IPS-NIHi11 (cell line): Measurements from ENCODE around the gene C1orf232.

ENCODE experiments used
- DNase-seq: peaks from one replicate; pipeline ENCODE4 v3.0.0; 2012; ENCODE audit warnings: mixed read lengths, low spot score

C1orf232 gene

GRCh38 chr1:26177182-26177684, 8.5 kb upstream of the C1orf232 start, which contains the start of gene CNKSR1:
Gene CNKSR1 (plus strand): TSS chr1:26177491. CDS start chr1:26177548, 57 bp downstream.
- peak; percentile 97 for DNase-seq

- DNase-seq: no peak
These were observed 6.6 kb upstream of the C1orf232 start for GRCh38 chr1:26175346-26175745.

- DNase-seq: no peak
These were observed 2.6 kb upstream of the C1orf232 start, which contains the start of gene ZNF593OS for GRCh38 chr1:26171084-26172072. Gene ZNF593OS (minus strand): TSS chr1:26171832. CDS start chr1:26171661, 171 bp downstream.

DNA sequence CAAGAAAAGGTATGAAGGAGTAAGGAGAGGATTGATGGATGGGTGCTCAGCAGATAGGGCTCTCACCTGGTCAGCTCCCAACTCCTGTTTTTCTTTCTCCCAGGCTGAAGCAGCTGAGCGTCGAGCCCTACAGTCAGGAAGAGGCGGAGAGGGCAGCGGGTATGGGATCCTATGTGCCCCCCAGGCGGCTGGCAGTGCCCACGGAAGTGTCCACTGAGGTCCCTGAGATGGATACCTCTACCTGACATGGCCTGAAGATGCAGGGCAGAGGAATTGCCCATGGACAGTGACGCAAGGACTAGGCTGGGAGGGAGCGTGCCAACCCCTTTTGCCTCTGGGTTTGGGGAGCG, 1.7 kb upstream of the C1orf232 start:
- DNase-seq: no peak

GRCh38 chr1:26169669-26170471, 1.1 kb upstream of the C1orf232 start, which contains the start of gene ZNF593:
Gene ZNF593 (plus strand): TSS chr1:26169908. CDS start chr1:26169984, 76 bp downstream.
- DNase-seq: peak; percentile 98

- DNase-seq: no peak
These were observed 413 bp upstream of the C1orf232 start for GRCh38 chr1:26169198-26169554.

- no peak for DNase-seq
These were observed 2.0 kb downstream of the C1orf232 start for GRCh38 chr1:26166719-26167281.

- DNase-seq: no peak
These were observed 3.6 kb downstream of the C1orf232 start for GRCh38 chr1:26164861-26165842.

- peak; percentile 79 for DNase-seq
These were observed 4.5 kb downstream of the C1orf232 start for GRCh38 chr1:26164036-26164860.

- no peak for DNase-seq
These were observed 5.1 kb downstream of the C1orf232 start for GRCh38 chr1:26163684-26164035.

- no peak for DNase-seq
These were observed 6.5 kb downstream of the C1orf232 start for GRCh38 chr1:26162220-26162709.

DNA sequence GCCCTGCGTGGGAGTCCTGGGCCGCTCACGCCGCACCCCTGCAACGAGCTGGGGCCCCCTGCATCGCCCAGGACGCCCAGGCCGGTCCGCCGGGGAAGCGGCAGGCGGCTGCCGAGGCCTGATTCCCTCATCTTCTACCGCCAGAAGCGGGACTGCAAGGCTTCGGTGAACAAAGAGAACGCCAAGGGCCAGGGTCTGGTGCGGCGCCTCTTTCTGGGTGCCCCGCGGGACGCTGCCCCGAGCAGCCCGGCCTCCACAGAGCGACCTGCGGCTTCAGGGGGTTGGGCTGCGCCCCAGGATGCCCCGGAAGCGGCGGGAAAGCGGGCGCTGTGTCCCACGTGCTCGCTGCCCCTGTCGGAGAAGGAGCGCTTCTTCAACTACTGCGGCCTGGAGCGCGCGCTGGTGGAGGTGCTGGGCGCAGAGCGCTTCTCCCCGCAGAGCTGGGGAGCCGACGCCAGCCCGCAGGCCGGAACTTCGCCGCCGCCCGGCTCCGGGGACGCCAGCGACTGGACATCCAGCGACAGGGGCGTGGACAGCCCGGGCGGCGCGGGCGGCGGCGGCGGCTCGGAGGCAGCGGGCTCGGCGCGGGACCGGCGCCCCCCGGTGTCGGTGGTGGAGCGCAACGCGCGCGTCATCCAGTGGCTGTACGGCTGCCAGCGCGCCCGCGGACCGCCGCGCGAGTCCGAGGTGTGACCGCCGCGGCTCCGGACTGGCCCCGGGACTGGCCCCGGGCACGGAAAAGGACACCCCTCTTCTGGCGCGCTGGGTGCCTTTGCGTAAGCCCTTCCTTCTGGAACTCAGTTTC, 7.1 kb downstream of the C1orf232 start:
- DNase-seq: peak; percentile 60

DNA sequence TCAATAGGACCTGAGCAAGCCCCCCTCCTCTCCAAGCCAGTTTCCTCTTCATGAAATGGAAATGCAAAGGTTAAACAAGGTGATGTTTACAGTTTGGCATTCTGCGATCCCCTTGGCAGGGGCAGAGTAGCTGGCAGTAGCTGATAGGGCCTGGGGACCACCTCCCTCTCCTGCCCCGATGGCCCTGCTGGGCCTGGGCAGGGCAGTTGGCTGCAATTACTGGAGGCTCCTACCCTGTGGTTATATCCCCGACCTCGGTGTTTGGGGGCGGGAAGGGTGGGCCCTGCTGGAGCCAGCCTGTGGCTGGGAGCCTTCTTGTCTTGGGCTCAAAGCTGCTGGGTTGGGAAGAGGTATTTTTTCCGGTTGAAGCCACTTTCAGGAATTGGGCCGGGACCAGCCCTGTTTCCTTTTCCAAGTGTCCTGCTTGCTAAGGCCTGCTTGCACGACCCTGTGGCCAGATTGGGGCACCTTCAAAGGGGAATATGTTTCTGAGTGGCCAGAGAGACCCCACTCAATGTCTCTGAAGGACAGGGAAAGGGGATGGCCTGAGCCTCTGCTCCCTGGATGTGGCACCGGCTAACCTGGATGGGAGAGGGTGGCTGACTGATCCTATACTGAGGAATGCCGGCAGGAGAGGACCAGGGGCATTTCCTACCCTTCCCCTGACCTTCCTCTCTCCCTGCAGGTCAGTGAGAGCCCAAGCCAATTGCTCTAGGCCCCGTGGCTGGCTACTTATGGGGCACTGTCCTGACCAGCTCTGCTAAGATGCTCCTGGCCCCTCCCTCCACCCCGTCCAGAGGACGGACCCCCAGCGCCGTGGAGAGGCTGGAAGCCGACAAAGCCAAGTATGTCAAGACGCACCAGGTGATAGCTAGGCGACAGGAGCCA, 8.0 kb downstream of the C1orf232 start:
- DNase-seq: no peak

DNA sequence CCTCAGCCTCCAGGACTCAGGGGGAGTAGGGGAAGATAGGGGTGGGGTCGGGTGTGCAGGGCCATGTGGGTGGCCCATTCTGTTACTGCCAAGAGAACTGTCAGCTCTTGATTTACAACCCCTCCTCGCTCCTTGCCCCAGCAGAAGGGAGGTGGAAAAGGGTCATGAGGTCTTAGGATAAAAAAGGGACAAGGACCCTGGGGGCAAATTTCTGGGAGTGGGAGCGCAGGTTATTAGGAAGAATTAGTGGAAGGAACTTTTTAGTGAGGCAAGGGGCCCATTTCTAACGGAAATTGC, 9.1 kb downstream of the C1orf232 start:
- DNase-seq: no peak

GRCh38 chr1:26158908-26159742, 9.6 kb downstream of the C1orf232 start, which contains the start of gene FAM110D:
Gene FAM110D (plus strand): TSS chr1:26159079. CDS start chr1:26161292, 2,213 bp downstream.
- no peak for DNase-seq

DNA sequence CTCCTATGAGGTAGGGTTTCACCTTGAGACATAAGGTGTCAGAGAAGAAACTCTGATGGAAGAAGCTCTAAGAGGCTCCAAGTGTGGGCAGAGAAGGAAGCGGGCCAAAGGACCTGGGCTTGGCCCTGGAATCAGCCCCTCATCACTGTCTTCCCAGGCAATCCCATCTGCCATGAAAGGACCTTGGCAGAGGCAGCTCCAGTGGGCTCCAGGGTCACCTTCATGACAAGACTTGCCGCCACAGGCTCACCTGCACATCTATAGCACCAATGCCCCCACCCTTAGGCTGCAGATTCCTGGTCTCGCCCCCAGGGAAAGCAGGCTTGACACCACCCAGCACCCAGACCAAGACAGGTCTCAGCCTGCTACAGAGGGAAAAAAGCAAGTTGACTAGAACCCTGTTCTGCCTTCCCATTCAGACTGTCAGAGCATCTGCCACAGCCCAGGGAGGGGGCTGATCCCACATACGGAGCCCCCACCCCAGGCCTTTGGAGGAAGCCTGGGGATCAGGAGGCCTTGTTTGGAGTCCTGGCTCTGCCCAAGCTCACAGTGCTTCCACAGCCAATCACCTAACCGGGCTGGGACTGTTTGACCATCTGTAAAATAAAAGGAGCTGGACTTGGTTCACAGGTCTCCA, 10.4 kb downstream of the C1orf232 start:
- no peak for DNase-seq
